ENCODE measurements around the gene PTPRG. TPM values are rescaled to one million over a fixed set of nuclear protein-coding genes. Genes with fewer than 3 reads are reported as not detected.

Gene PTPRG
- total and polyA plus RNA-seq, 2 experiments from 2014 or later = 24.4 to 131 TPM

DNA sequence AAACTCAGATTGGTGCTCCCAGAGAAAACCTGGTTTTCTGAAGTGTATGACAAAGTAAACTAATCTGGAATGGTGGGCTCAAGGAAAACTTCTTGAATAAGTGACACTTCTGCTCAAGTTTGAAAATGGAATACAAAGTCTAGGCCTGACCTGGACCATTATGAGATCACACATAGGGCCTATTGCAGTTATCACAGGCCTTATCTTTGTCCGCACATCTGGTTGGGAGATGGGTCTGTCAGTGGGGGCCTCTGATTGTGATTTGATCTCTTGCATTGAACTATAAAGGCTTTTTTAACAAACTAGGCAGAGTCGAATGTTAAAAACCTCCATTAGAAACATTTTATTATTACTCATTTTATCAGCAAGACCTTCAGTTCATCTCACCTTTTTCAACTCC, 405.6 kb downstream of the PTPRG start:
- Histone ChIP-seq H4K20me1 (replicated peaks; ENCODE audit: insufficient read depth) (peaks cover 5% of the 10 kb centered on the region), H3K4me3 (no peak overlapping the region), H3K9me2 (ENCODE audit: insufficient read depth) (no peaks in the 10 kb centered on the region), H3K36me3 (ENCODE audit: insufficient read depth) (no peaks in the 10 kb centered on the region), H3F3A (replicated peaks; ENCODE audit: low read depth) (no peaks in the 10 kb centered on the region), H3K4me1 (ENCODE audit: insufficient read depth) (peaks cover 12% of the 10 kb centered on the region; the same call in 1 of the 2 replicates), H2AFZ (no peak overlapping the region), H3K4me2 (no peak overlapping the region), H3K79me2 (replicated peaks; ENCODE audit: insufficient read depth) (peaks cover 77% of the 10 kb centered on the region), H3K27me3 (ENCODE audit: insufficient read depth) (no peaks in the 10 kb centered on the region), H3K27ac (ENCODE audit: low read depth) (peak overlapping the region; percentile 4)
- Mint-ChIP-seq H3K4me3 (no peak overlapping the region), H3K27me3 (ENCODE audit: insufficient read depth, low read depth, poor library complexity) (peaks cover 5% of the 10 kb centered on the region), H3K9me3 (no peaks in the 10 kb centered on the region), H3K36me3 (ENCODE audit: low read depth) (no peaks in the 10 kb centered on the region), H3K27ac (0 out of 2 replicates have a peak overlapping the region, but pooled peaks have one; percentile 7), H3K4me1 (peaks cover 34% of the 10 kb centered on the region)
- TF ChIP-seq, protein P1, sequence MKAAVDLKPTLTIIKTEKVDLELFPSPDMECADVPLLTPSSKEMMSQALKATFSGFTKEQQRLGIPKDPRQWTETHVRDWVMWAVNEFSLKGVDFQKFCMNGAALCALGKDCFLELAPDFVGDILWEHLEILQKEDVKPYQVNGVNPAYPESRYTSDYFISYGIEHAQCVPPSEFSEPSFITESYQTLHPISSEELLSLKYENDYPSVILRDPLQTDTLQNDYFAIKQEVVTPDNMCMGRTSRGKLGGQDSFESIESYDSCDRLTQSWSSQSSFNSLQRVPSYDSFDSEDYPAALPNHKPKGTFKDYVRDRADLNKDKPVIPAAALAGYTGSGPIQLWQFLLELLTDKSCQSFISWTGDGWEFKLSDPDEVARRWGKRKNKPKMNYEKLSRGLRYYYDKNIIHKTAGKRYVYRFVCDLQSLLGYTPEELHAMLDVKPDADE (IDR thresholded peaks at IDR 0.05) = no peak
- TF ChIP-seq STAT1 (IDR thresholded peaks at IDR 0.05; ENCODE audit: unreplicated experiment) (no peak), JUNB (IDR thresholded peaks at IDR 0.05; ENCODE audit: unreplicated experiment) (no peak), POLR2AphosphoS5 (IDR thresholded peaks at IDR 0.05; ENCODE audit: low read depth) (no peak), NANOG (IDR thresholded peaks at IDR 0.05; ENCODE audit: borderline replicate concordance) (no peak), CREB1 (CRISPR knock-in tag; IDR thresholded peaks at IDR 0.05; ENCODE audit: low read depth) (no peak), ZNF114 (CRISPR knock-in tag; IDR thresholded peaks at IDR 0.05) (no peak), ZNF331 (CRISPR knock-in tag; IDR thresholded peaks at IDR 0.05; ENCODE audit: low read depth) (no peak), EZH2 (IDR thresholded peaks at IDR 0.05; ENCODE audit: low read depth, unreplicated experiment) (no peak)
- TF ChIP-seq, protein P2, sequence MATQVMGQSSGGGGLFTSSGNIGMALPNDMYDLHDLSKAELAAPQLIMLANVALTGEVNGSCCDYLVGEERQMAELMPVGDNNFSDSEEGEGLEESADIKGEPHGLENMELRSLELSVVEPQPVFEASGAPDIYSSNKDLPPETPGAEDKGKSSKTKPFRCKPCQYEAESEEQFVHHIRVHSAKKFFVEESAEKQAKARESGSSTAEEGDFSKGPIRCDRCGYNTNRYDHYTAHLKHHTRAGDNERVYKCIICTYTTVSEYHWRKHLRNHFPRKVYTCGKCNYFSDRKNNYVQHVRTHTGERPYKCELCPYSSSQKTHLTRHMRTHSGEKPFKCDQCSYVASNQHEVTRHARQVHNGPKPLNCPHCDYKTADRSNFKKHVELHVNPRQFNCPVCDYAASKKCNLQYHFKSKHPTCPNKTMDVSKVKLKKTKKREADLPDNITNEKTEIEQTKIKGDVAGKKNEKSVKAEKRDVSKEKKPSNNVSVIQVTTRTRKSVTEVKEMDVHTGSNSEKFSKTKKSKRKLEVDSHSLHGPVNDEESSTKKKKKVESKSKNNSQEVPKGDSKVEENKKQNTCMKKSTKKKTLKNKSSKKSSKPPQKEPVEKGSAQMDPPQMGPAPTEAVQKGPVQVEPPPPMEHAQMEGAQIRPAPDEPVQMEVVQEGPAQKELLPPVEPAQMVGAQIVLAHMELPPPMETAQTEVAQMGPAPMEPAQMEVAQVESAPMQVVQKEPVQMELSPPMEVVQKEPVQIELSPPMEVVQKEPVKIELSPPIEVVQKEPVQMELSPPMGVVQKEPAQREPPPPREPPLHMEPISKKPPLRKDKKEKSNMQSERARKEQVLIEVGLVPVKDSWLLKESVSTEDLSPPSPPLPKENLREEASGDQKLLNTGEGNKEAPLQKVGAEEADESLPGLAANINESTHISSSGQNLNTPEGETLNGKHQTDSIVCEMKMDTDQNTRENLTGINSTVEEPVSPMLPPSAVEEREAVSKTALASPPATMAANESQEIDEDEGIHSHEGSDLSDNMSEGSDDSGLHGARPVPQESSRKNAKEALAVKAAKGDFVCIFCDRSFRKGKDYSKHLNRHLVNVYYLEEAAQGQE (IDR thresholded peaks at IDR 0.05; ENCODE audit: unreplicated experiment) = no peak
- TF ChIP-seq, protein P3, sequence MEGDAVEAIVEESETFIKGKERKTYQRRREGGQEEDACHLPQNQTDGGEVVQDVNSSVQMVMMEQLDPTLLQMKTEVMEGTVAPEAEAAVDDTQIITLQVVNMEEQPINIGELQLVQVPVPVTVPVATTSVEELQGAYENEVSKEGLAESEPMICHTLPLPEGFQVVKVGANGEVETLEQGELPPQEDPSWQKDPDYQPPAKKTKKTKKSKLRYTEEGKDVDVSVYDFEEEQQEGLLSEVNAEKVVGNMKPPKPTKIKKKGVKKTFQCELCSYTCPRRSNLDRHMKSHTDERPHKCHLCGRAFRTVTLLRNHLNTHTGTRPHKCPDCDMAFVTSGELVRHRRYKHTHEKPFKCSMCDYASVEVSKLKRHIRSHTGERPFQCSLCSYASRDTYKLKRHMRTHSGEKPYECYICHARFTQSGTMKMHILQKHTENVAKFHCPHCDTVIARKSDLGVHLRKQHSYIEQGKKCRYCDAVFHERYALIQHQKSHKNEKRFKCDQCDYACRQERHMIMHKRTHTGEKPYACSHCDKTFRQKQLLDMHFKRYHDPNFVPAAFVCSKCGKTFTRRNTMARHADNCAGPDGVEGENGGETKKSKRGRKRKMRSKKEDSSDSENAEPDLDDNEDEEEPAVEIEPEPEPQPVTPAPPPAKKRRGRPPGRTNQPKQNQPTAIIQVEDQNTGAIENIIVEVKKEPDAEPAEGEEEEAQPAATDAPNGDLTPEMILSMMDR (conservative IDR thresholded peaks at IDR 0.05; ENCODE audit: low read depth in 2 of 2) = no peak
- TF ChIP-seq, protein P4, sequence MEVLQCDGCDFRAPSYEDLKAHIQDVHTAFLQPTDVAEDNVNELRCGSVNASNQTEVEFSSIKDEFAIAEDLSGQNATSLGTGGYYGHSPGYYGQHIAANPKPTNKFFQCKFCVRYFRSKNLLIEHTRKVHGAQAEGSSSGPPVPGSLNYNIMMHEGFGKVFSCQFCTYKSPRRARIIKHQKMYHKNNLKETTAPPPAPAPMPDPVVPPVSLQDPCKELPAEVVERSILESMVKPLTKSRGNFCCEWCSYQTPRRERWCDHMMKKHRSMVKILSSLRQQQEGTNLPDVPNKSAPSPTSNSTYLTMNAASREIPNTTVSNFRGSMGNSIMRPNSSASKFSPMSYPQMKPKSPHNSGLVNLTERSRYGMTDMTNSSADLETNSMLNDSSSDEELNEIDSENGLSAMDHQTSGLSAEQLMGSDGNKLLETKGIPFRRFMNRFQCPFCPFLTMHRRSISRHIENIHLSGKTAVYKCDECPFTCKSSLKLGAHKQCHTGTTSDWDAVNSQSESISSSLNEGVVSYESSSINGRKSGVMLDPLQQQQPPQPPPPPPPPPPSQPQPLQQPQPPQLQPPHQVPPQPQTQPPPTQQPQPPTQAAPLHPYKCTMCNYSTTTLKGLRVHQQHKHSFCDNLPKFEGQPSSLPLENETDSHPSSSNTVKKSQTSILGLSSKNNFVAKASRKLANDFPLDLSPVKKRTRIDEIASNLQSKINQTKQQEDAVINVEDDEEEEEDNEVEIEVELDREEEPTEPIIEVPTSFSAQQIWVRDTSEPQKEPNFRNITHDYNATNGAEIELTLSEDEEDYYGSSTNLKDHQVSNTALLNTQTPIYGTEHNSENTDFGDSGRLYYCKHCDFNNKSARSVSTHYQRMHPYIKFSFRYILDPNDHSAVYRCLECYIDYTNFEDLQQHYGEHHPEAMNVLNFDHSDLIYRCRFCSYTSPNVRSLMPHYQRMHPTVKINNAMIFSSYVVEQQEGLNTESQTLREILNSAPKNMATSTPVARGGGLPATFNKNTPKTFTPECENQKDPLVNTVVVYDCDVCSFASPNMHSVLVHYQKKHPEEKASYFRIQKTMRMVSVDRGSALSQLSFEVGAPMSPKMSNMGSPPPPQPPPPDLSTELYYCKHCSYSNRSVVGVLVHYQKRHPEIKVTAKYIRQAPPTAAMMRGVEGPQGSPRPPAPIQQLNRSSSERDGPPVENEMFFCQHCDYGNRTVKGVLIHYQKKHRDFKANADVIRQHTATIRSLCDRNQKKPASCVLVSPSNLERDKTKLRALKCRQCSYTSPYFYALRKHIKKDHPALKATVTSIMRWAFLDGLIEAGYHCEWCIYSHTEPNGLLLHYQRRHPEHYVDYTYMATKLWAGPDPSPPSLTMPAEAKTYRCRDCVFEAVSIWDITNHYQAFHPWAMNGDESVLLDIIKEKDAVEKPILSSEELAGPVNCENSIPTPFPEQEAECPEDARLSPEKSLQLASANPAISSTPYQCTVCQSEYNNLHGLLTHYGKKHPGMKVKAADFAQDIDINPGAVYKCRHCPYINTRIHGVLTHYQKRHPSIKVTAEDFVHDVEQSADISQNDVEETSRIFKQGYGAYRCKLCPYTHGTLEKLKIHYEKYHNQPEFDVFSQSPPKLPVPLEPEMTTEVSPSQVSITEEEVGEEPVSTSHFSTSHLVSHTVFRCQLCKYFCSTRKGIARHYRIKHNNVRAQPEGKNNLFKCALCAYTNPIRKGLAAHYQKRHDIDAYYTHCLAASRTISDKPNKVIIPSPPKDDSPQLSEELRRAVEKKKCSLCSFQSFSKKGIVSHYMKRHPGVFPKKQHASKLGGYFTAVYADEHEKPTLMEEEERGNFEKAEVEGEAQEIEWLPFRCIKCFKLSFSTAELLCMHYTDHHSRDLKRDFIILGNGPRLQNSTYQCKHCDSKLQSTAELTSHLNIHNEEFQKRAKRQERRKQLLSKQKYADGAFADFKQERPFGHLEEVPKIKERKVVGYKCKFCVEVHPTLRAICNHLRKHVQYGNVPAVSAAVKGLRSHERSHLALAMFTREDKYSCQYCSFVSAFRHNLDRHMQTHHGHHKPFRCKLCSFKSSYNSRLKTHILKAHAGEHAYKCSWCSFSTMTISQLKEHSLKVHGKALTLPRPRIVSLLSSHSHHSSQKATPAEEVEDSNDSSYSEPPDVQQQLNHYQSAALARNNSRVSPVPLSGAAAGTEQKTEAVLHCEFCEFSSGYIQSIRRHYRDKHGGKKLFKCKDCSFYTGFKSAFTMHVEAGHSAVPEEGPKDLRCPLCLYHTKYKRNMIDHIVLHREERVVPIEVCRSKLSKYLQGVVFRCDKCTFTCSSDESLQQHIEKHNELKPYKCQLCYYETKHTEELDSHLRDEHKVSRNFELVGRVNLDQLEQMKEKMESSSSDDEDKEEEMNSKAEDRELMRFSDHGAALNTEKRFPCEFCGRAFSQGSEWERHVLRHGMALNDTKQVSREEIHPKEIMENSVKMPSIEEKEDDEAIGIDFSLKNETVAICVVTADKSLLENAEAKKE (CRISPR knock-in tag; IDR thresholded peaks at IDR 0.05) = no peak
- ATAC-seq (no peak), DNase-seq (ENCODE audit: low spot score) (no peak)

Data from GM23338 (cell line).